ENCODE measurements around the gene ETF1. TPM values are rescaled to one million over a fixed set of nuclear protein-coding genes. Genes with fewer than 3 reads are reported as not detected.

The ETF1 gene
- total RNA-seq, 4 donors from 2014 or later = 39.8 to 66.6 (median 54.1) TPM

DNA sequence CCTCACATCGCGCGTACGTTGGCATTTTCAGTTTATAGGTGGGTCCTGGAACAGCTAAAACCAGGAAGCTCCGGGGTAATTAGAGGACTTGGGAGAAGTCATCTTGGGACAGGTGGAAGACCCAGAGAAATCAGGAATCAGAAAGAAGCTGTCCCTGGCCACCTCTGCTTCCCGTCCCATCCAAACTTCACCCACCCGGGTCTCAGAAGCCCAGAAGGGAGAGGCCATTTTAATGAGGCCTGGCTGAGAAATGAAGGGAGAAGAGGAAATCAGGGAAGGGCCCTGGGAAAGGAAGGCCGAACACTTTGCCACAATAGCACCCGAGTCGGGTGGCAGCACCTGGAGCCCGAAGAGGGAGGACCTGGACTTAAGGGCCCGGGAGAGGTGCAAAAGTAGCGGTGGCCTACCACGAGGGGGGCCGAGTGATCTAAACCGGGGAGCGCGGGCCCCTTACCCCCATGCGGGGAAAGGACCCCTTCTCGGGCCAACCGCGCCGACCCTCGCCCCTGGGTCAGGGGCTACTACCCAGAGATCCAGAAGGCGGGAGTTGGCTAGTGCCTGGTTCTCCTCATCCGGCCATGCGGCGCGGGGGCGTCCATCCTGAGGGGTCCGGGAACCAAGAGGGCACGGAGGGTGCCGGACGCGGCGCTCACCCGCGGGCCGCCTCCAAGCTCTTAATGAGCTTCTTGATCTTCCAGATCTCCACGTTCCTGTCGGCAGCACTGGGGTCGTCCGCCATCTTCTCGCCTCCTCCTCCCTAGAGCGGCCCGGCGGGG lies 668 bp downstream of the ETF1 start:
- no peaks in the 10 kb centered on the region for H3K9me3 ChIP-seq
- H3K4me1 ChIP-seq = peaks cover 26 to 70% (median 46%) of the 10 kb centered on the region in 4 donors
- H3K36me3 ChIP-seq = no peaks in the 10 kb centered on the region
- peak overlapping the region; percentile 96 to 99 (median 96) for H3K27ac ChIP-seq
- no peaks in the 10 kb centered on the region for H3K27me3 ChIP-seq
- 0 to 1% methylated on average over 2 to 40 of the region's 47 CpGs for WGBS, 2 donors (ENCODE audit: low coverage in 1 of 2)
- in situ Hi-C loops (cut with MboI; ENCODE audit: low pct_ligation_motif_present in 1 of 4, low pct_unique_long_range_greater_than_20kb in 1 of 4, low sequenced_read_pairs in 3 of 4) (loop anchor here in 1 of 4 donors (25.0 kb wide), 1 partner anchor 355 kb away; the partner anchor contains the start of genes BRD8 and KIF20A), intact Hi-C loops (cut with DNase I; ENCODE audit: low total_unique reads) (loop anchor here (5.0 kb wide), 1 partner anchor 80 kb away; no protein-coding TSS in a partner anchor)
- peak overlapping the region; percentile 62 to 90 (median 87) for H3K4me3 ChIP-seq
- no peak for TF ChIP-seq EP300 (IDR thresholded peaks at IDR 0.05; ENCODE audit: low read depth)
- TF ChIP-seq, protein P1, sequence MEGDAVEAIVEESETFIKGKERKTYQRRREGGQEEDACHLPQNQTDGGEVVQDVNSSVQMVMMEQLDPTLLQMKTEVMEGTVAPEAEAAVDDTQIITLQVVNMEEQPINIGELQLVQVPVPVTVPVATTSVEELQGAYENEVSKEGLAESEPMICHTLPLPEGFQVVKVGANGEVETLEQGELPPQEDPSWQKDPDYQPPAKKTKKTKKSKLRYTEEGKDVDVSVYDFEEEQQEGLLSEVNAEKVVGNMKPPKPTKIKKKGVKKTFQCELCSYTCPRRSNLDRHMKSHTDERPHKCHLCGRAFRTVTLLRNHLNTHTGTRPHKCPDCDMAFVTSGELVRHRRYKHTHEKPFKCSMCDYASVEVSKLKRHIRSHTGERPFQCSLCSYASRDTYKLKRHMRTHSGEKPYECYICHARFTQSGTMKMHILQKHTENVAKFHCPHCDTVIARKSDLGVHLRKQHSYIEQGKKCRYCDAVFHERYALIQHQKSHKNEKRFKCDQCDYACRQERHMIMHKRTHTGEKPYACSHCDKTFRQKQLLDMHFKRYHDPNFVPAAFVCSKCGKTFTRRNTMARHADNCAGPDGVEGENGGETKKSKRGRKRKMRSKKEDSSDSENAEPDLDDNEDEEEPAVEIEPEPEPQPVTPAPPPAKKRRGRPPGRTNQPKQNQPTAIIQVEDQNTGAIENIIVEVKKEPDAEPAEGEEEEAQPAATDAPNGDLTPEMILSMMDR (IDR thresholded peaks at IDR 0.05) = peak in 1 of 5 experiments; percentile 22
- peak; percentile 21 for DNase-seq

DNA sequence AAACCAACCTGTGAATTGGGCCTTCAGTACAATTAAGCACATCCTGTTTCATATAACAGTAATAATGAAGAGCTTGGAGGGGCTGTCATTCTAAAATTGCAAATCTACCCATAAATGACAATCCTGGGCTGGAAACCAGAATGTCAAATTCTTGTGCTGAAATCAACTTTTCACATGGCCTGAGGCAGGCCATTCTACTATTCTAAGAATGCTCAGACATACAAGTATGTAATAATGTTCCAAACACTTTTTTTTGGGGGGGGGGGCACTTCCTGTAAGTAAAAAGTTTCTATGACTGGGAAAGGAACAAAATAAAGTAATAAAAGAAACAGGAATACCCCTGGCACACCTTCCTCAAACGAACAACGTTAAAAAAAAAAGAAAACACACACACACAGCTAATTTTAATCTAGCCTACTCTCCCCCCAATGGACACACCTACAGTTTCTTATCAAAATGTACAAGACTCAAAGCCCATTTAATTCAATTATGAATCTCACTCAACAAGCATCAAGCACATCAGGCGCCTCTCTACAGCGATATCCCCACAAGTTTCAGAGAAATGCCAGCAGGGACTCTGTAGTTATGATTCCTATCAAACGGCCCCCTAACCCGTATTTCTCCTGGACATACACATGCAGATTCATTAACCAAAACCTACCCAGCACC lies 1.4 kb downstream of the ETF1 start:
- H3K27ac ChIP-seq = peak overlapping the region; percentile 96 to 99 (median 96)
- intact Hi-C loops (cut with DNase I; ENCODE audit: low total_unique reads) (loop anchor here (5.0 kb wide), 1 partner anchor 79 kb away; no protein-coding TSS in a partner anchor), in situ Hi-C loops (cut with MboI; ENCODE audit: low pct_ligation_motif_present in 1 of 4, low pct_unique_long_range_greater_than_20kb in 1 of 4, low sequenced_read_pairs in 3 of 4) (loop anchor here in 1 of 4 donors (25.0 kb wide), 1 partner anchor 354 kb away; the partner anchor contains the start of genes BRD8 and KIF20A)
- no peaks in the 10 kb centered on the region for H3K36me3 ChIP-seq
- H3K4me3 ChIP-seq = peak overlapping the region; percentile 62 to 90 (median 87)
- 7 to 17% methylated on average over 3 to 6 of the region's 6 CpGs for WGBS, 2 donors (ENCODE audit: low coverage in 1 of 2)
- no peak for TF ChIP-seq POLR2A (IDR thresholded peaks at IDR 0.05)
- TF ChIP-seq POLR2AphosphoS5 (IDR thresholded peaks at IDR 0.05) = no peak
- TF ChIP-seq, protein P1 (IDR thresholded peaks at IDR 0.05) = no peak
- no peak for TF ChIP-seq EP300 (IDR thresholded peaks at IDR 0.05; ENCODE audit: low read depth)
- no peak for DNase-seq
- no peaks in the 10 kb centered on the region for H3K9me3 ChIP-seq
- peaks cover 26 to 70% (median 46%) of the 10 kb centered on the region in 4 donors for H3K4me1 ChIP-seq
- H3K27me3 ChIP-seq = no peaks in the 10 kb centered on the region

DNA sequence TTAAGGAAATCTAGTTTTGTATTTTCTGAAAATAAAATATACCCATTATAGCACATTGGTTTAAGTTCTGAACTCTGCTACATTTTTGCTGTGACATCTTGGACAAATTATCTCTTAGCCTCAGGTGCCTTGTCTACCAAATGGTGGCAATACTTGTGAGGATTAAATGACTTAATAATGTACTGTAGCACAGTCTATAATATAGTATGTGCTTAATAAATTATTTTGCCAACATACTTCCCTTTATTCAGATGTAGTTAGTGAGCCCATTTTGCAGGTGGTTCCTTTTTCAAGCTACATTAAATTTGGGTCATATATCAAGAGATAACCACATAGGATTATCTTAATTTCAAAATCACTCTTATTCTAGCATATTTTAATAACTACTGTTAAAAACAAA lies 3.2 kb downstream of the ETF1 start:
- intact Hi-C loops (cut with DNase I; ENCODE audit: low total_unique reads) (loop anchor here (5.0 kb wide), 1 partner anchor 77 kb away; no protein-coding TSS in a partner anchor), in situ Hi-C loops (cut with MboI; ENCODE audit: low pct_ligation_motif_present in 1 of 4, low pct_unique_long_range_greater_than_20kb in 1 of 4, low sequenced_read_pairs in 3 of 4) (loop anchor here in 1 of 4 donors (25.0 kb wide), 1 partner anchor 352 kb away; the partner anchor contains the start of genes BRD8 and KIF20A)
- no peaks in the 10 kb centered on the region for H3K9me3 ChIP-seq
- no peak overlapping the region for H3K27ac ChIP-seq
- TF ChIP-seq, protein P1 (IDR thresholded peaks at IDR 0.05) = no peak
- TF ChIP-seq POLR2AphosphoS5 (IDR thresholded peaks at IDR 0.05) (no peak), POLR2A (IDR thresholded peaks at IDR 0.05) (no peak), EP300 (IDR thresholded peaks at IDR 0.05; ENCODE audit: low read depth) (no peak)
- H3K4me1 ChIP-seq = peaks cover 19 to 52% (median 35%) of the 10 kb centered on the region in 4 donors
- no peak overlapping the region for H3K4me3 ChIP-seq
- no peak for DNase-seq
- no peaks in the 10 kb centered on the region for H3K36me3 ChIP-seq
- H3K27me3 ChIP-seq = no peaks in the 10 kb centered on the region
